Erythroblast (primary cell): ENCODE results near the gene STK10.

Source experiments
- GATA1 ChIP-seq: IDR thresholded peaks from 2 replicates; pipeline ENCODE4 v1.6.1; 2011; ENCODE audit warnings: low read depth, mild to moderate bottlenecking, control low read depth, low read length, moderate library complexity
- POLR2A ChIP-seq: IDR thresholded peaks from 2 replicates; pipeline ENCODE4 v1.6.1; 2011; ENCODE audit warnings: mild to moderate bottlenecking, low read length

- TF ChIP-seq POLR2A: no peak
- TF ChIP-seq GATA1: no peak
Measured at GRCh38 chr5:172009536-172010270, 178.3 kb downstream of the STK10 start.
